Lower leg skin (tissue), 4 donors: ENCODE data around the gene GDF11. TPM values are rescaled to one million over a fixed set of nuclear protein-coding genes. Genes with fewer than 3 reads are reported as not detected.

Experiments
- DNase-seq, 2 donors: peaks; one replicate each; pipeline ENCODE4 v3.0.0-alpha.2; 2019; ENCODE audit warnings: low spot score in 2 of 2
- H3K4me3 ChIP-seq: fragments of 200-600 bp; sonication (generic); 2 replicates; pipeline ENCODE4 v1.5.1; 2017; ENCODE audit warnings: mild to moderate bottlenecking, low read depth; ENCODE audit not compliant: poor library complexity, severe bottlenecking
- CTCF ChIP-seq, 3 donors: fragments of 450-650 bp; IDR thresholded peaks; one replicate each; pipeline ENCODE4 v1.5.1; 2016; ENCODE audit warnings: antibody characterized with exemption in 3 of 3, mild to moderate bottlenecking in 3 of 3, moderate library complexity in 2 of 3
- POLR2A ChIP-seq, 2 donors: fragments of 450-650 bp; IDR thresholded peaks; one replicate each; pipeline ENCODE4 v1.6.1; 2016 to 2017; ENCODE audit warnings: antibody characterized with exemption in 2 of 2, mild to moderate bottlenecking in 1 of 2, moderate library complexity in 1 of 2
- WGBS, 2 donors: methylation state at CpG; one replicate each; pipeline ENCODE4 v1.1.5; 2018; 5-methylcytosine and 5-hydroxymethylcytosine counted together
- intact Hi-C: fragments of 100-400 bp; cut with DNase I; formaldehyde crosslinking; loops from one replicate; pipeline ENCODE4 v1.15.0; 2023; ENCODE audit warnings: low total_unique reads
- total RNA-seq, 4 donors: library from RNA; depleted of rRNA; stranded (reverse); fragments of >200 nt; gene quantifications; one replicate each; pipeline ENCODE4 v1.1.0, GENCODE V29; 2016

Gene GDF11
- total RNA-seq = 1 to 10 TPM in 1 of 4 donors, under 1 TPM in 3; 0.23 to 2.7 (median 0.57) TPM

DNA sequence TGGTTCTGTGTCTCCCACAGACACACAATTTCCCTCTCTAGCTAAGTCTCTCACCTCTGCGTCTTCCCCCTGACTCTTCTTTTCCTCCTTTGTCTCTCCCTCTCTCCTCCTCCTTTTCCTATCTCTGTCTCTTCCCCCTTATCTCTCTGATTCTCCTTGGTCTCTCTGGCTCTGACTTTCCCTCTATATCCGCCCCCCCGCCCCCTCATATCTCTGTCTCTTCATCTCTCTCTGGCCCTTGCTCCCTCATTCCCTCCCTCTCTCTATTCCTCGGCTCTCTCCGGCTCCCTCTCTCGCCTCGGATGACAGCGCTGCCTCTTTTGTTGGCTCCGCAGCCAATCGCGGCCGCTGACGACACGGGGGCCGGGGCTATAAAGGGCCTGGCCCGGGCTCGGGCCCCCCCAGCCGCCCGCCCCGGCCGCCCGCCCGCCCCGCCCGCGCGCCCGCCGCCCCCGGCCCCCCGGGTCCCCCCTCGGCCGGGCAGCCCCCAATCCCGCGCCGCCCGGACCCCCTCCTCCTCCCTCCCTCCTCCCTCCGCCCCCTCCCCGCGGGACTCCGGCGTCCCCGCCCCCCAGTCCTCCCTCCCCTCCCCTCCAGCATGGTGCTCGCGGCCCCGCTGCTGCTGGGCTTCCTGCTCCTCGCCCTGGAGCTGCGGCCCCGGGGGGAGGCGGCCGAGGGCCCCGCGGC lies at the start of gene GDF11:
TSS of gene GDF11 (plus strand) at position 404 of the 687 bp plus-strand sequence. CDS start at position 599, 195 bp downstream.
- intact Hi-C loops = no loop called here
- H3K4me3 ChIP-seq = peak within 1 kb of the TSS; percentile 44
- WGBS, 2 donors = 0 to 1% methylated on average over 17 of the region's 53 CpGs
- TF ChIP-seq POLR2A (IDR thresholded peaks at IDR 0.05) = no peak
- TF ChIP-seq CTCF (IDR thresholded peaks at IDR 0.05) = no peak
- peak in 1 of 2 donors; percentile 93 for DNase-seq

DNA sequence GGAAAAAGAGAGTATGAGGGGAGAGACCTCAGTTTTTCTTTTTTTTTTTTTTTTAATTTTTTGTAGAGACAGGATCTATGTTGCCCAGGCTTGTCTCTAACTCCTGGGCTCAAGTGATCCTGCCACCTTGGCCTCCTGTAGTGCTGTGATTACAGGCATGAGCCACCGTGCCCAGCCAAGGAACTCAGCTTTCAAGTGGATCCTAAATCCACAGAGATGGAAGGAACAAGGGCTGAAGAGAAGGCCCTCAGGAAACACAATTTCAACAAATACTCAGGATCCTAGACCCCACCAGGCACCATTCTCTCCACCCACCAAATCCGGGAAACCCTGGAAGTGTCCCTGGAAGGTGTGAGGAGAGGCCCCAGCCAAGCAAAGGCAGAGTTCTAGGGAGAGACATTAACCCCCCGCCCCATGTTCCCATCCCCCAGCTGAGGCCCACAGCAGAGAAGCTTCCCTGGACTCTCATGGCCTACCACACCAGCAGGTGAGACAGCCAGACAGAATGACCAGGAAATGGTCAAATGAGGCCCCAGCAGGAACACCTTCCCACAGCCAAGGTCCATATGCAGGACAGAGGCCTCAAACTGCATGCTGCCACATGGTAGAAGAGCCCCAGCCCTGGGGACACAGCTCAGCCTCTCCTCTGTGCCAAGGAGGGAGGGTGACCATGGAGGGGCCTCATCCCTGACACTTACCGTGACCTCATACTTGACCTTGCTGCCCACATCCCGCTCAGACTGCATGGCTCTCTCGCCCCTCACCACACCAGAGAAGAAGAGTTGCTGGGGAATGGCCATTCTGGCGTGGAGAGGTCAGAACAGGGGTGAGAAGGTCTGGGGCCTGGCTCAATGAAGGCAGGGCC lies 49.4 kb upstream of the GDF11 start:
- intact Hi-C loops = no loop called here
- DNase-seq = peak in 1 of 2 donors; percentile 67
- TF ChIP-seq CTCF (IDR thresholded peaks at IDR 0.05) = no peak
- no peak for TF ChIP-seq POLR2A (IDR thresholded peaks at IDR 0.05)
- no peak overlapping the region for H3K4me3 ChIP-seq
- WGBS, 2 donors = 86 to 88% methylated on average over 7 of the region's 7 CpGs

DNA sequence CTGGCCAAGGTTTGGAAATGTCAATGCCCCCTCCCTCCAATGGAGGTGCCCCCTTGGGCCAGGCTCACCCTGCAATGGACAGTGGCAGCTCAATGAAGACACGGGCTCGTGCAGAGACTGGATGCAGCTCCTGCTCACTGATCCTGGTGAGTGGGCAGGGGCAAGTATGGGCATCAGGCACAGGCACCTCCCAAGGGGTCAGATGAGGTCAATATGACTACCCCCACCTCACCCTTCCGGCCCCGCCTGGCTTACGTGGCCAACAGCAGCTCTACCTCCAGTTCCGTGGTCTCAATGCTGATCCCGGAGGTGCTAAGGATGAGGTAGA lies 48.8 kb upstream of the GDF11 start:
- DNase-seq = peak in 1 of 2 donors; percentile 56
- 97 to 98% methylated on average over 7 of the region's 7 CpGs for WGBS, 2 donors
- intact Hi-C loops = no loop called here
- H3K4me3 ChIP-seq = no peak overlapping the region
- TF ChIP-seq CTCF (IDR thresholded peaks at IDR 0.05) = no peak
- TF ChIP-seq POLR2A (IDR thresholded peaks at IDR 0.05) = no peak

- intact Hi-C loops = no loop called here
- H3K4me3 ChIP-seq = no peak overlapping the region
- WGBS, 2 donors = 93 to 100% methylated on average over 1 to 4 of the region's 4 CpGs
- TF ChIP-seq CTCF (IDR thresholded peaks at IDR 0.05) (no peak), POLR2A (IDR thresholded peaks at IDR 0.05) (no peak)
- peak in 1 of 2 donors; percentile 70 for DNase-seq
Observed at GRCh38 chr12:55694651-55695050, 48.3 kb upstream of the GDF11 start.

DNA sequence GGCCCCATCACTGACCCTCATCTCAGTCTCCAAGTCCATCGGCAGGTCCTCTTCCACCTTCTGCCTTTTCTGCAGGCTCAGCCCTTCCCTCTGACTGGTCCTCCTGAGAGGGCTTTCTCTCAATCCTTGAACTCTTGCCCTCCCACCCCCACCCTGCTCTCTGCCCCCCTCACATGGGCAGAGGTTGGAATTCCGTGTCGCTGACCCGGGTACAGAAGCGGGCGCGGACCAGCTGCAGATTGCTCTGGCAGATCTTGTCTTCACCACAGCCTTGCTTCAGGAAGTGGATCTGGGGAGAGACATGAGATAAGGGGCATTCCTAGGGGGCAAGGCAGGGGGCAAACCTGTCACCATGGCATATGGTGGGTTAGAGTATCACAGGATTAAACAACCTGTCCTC lies 47.6 kb upstream of the GDF11 start:
- intact Hi-C loops = no loop called here
- TF ChIP-seq CTCF (IDR thresholded peaks at IDR 0.05) (no peak), POLR2A (IDR thresholded peaks at IDR 0.05) (no peak)
- no peak overlapping the region for H3K4me3 ChIP-seq
- peak in 1 of 2 donors; percentile 32 for DNase-seq
- WGBS, 2 donors = 77 to 83% methylated on average over 7 of the region's 7 CpGs
